ENCODE data around the gene BCOR.

BCOR gene

DNA sequence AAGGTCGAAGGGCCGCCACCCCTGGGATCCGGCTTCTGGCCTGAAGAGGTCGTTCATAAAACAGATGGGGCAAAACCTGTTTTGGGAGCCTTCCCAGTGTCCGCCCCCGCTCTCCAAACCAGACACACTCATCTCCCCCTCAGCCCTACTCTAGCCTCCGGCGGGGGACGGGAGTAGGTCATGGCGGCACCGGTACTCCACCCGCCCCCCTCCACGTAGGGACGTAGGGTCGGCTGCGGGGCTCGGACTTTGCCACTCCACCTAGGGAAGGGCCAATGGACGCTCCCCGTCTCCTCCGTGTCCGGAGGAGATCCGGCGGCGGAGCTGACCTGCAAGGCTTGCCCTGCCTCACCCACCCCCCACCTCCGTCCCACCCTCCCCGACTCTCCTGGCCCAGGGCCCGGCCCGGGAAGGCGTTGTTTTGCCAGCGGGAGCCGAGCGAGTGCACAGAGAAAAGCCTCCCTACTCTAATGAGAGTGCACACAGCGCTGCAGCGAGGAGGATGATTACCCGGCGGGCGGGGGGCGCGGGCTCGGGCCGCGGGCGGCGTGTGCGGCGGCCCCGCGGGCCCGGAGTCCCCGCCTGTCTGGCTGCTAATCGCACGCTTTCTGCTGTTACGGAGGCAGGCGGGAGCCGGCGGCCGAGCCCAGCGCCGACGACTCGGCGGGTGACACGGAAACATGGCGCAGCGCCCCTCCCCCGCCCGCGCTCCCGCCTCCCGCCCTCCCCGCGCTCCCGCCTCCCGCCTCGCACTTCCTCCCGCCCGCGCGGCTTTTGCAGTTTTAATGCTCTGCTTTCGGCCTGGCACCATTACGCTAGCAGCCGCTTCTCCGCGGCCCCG is 8.3 kb upstream of the BCOR start:
- ATAC-seq: peak; percentile 44
- Mint-ChIP-seq H3K27me3 (no peaks in the 10 kb centered on the region), H3K36me3 (no peaks in the 10 kb centered on the region), H3K27ac (peak overlapping the region; percentile 89), H3K9me3 (no peaks in the 10 kb centered on the region), H3K4me1 (peaks cover 11% of the 10 kb centered on the region), H3K4me3 (peak overlapping the region; percentile 84)

DNA sequence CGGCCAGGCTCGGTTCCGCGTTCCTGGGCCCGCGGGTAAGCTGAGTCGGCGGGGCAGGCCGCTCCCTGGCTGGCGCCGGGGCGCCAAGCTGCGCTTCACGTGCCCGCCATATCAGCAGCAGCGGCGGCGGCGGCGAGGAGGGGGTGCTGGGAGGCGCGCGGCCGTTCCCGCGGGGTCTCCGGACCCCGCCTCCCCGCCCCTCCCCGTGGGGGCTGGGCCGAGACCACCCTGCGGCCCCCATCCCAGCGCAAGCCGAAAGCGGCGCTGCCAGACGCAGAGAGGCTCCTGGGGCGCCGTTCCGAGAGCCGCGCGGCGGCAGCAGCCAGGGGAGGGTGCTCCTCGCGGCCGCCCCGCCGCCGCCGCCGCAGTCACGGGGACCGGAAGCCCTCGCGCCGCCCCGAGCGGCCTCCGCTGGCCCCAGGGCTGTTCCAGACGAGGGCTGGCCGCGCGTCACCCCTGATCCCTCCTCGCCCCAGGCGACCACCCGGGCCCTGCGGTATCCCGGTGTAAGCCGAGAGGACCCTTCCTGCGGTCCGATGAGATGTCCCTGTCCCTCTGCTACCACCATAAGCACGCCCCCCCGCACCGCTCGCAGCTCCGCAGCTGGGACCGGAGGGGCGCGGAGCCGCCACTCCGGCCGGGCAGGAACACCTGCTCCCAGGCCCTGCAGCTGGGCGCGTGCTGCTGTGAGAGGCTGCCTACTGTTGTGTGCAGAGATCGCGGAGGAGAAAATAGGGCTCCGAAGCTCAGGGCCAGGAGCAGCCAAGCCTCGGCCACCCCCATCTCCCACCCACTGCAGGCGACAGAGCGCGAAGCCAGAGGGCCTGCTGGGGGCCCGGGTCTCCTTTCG is 7.5 kb upstream of the BCOR start:
- Mint-ChIP-seq H3K27ac (peak overlapping the region; percentile 89), H3K36me3 (no peaks in the 10 kb centered on the region), H3K27me3 (no peaks in the 10 kb centered on the region), H3K9me3 (no peaks in the 10 kb centered on the region), H3K4me3 (peak overlapping the region; percentile 84), H3K4me1 (peaks cover 12% of the 10 kb centered on the region)
- peak; percentile 61 for ATAC-seq

DNA sequence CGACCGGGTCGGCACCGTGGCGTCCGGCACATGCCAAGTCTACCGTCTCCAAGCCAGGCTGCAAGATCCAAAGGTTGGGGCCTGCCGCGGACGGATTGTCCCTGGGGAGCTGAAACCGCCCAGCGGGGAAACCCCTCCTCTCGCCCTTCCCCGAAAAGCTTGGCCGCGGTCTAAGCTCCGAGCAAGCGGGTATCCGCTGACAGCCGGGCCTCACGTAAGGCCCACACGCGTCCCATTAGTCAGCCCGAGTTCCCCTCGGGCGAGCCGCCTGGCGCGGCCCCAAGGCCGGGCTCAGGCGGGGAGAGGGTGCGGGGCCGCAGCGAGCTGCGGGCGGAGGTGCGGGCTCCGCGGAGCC is 6.8 kb upstream of the BCOR start:
- peak overlapping the region; percentile 61 for H3K4me3 Mint-ChIP-seq
- H3K9me3 Mint-ChIP-seq: no peaks in the 10 kb centered on the region
- no peak overlapping the region for H3K27ac Mint-ChIP-seq
- no peaks in the 10 kb centered on the region for H3K27me3 Mint-ChIP-seq
- ATAC-seq: peak; percentile 73
- no peaks in the 10 kb centered on the region for H3K36me3 Mint-ChIP-seq
- peaks cover 18% of the 10 kb centered on the region for H3K4me1 Mint-ChIP-seq

DNA sequence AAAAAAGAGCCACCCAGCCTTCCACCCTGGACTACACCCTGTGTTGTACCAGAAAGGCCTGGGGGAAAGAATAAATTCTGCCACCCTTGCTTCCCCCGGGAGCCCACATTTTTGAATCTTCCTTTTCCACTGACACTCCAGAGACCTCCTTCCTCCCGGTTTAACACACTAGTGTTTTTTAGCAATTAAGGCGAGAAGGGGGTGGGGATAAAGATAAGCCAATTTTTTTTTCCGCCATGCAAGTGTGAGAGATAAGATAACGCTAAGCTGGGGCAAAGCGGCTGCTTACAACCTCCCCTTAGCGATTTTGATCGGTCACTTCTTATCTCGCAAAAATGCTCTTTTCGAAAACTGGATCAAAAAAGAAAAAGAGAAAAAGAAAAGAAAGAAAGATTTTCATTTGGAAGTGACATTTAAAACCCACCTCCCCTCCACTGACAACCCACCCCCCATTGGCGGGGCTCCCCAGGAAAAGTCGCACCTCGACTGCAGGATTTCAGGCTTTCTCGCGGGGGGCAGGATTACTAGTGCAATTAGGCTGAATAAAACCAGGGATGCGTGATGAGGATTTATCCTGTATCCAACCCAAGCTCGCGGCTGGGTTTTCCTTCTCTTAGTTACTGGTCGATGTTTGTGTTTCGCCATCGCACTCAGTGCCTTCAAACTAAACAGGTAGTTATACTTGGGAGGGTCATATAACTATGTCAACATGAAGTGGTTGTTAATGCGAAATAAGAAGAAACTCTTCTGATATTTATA is 6.0 kb upstream of the BCOR start:
- Mint-ChIP-seq H3K4me3 (peak overlapping the region; percentile 61), H3K27ac (no peak overlapping the region), H3K9me3 (no peaks in the 10 kb centered on the region), H3K27me3 (no peaks in the 10 kb centered on the region), H3K4me1 (peaks cover 19% of the 10 kb centered on the region), H3K36me3 (no peaks in the 10 kb centered on the region)
- no peak for ATAC-seq

DNA sequence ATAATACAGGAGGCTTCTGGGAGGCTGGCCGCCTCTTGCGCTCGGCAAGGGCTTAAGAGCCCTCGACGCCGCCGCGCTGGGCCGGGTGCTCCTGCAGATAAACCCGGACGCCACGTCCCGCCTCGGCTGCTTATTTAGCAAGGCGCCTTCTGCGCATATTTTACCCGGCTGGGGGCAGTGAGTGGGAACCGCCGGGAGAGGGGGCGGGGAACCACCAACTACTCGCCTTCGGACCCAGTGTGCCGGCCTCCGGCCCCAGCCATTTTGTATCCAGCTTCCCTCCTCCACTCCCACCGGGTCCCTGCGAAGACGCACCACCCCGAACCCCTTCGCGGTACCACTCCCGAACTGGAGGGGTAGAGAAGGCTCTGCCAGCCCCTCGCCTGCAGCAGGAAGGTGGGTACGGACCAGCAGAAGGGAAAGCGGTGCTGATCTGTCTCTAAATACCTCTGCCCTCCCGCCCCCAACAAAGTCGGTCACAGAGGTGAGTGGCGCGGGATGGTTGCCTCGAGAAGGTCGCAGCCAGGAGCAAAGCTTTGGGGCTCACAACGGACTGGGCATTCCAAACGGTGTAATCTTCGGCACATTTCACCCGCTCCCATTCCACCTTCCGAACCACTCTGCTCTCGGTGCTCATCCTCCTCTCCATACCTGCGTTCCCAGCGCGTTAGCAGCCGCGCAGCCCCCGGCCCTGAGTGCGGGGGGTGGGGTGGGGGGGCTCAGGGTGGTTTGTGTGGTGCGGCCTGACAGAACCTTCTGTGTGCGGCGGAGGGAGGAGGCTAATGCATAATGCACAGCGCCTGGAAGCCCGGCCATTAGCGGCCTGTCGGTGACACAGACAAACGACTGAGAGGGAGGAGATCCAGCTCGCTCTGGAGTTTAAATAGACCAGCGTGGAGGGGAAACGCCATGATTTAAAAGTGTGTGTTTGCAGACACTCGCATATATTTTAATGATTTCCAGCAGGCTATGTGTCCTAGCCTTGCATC is 4.9 kb upstream of the BCOR start:
- H3K36me3 Mint-ChIP-seq: no peaks in the 10 kb centered on the region
- H3K4me1 Mint-ChIP-seq: peaks cover 16% of the 10 kb centered on the region
- H3K4me3 Mint-ChIP-seq: no peak overlapping the region
- no peak for ATAC-seq
- no peak overlapping the region for H3K27ac Mint-ChIP-seq
- no peaks in the 10 kb centered on the region for H3K9me3 Mint-ChIP-seq
- H3K27me3 Mint-ChIP-seq: no peaks in the 10 kb centered on the region

DNA sequence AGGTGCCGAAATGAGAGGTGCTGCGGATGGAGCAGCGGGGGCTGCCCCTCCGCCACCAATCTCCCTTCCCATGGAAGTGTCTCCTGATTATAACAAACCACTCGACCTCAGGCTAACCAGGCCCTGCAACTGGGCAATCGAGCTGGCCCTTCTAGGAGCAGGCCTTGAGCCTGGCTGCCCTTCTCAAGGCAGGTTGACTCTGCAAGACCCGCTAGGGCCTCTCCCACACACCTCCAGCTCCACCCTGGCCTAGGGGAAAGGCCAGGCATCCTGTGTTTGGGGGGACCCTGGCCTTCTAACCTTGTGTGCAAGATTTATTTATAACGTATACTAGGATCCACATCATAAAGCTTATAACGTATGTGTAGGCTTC is 3.7 kb upstream of the BCOR start:
- no peak overlapping the region for H3K4me3 Mint-ChIP-seq
- H3K27ac Mint-ChIP-seq: no peak overlapping the region
- H3K36me3 Mint-ChIP-seq: no peaks in the 10 kb centered on the region
- no peaks in the 10 kb centered on the region for H3K9me3 Mint-ChIP-seq
- no peaks in the 10 kb centered on the region for H3K27me3 Mint-ChIP-seq
- ATAC-seq: no peak
- H3K4me1 Mint-ChIP-seq: peaks cover 8% of the 10 kb centered on the region

DNA sequence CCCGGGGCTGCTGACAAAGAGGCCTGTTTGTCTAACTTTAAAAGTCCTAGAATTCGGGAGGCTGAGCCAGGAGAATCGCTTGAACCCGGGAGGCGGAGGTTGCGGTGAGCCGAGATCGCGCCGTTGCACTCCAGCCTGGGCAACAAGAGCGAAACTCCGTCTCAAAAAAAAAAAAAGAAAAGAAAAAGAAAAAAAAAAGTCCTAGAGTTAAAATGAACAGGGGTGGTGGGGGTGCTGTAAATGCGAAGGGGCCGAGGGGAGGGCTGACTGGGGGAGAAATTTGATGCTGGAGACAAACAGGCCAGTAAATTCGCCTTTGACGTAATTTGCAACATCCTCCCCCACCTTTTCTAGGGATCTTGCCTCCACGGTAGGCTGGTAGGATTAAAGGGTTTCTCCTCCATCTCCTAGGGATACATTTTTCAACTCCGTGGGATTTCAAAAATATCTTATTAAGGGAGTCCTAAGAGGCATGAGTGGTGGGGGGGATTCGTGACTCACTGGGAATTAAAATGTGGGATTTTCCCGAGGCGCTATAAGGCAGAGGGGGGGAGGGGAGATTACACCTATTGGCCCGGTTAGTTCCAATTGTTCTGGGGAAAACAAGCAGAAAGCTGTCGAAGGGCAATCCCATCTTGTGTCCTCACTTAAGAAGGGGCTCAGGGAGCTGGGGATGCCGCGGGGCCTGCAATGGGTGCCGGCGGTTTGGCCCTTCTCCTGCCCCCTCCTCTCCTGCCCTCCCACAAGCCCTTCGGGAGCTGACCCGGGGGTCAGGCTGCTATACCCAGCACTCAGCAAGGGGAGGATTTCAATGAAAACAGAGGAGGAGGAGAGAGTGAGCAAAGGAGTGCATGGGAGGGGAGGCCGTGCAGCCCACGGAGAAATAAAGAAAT is 3.0 kb upstream of the BCOR start:
- Mint-ChIP-seq H3K36me3 (no peaks in the 10 kb centered on the region), H3K9me3 (no peaks in the 10 kb centered on the region), H3K4me1 (peaks cover 8% of the 10 kb centered on the region), H3K4me3 (no peak overlapping the region), H3K27me3 (no peaks in the 10 kb centered on the region), H3K27ac (peak overlapping the region; percentile 92)
- ATAC-seq: no peak

DNA sequence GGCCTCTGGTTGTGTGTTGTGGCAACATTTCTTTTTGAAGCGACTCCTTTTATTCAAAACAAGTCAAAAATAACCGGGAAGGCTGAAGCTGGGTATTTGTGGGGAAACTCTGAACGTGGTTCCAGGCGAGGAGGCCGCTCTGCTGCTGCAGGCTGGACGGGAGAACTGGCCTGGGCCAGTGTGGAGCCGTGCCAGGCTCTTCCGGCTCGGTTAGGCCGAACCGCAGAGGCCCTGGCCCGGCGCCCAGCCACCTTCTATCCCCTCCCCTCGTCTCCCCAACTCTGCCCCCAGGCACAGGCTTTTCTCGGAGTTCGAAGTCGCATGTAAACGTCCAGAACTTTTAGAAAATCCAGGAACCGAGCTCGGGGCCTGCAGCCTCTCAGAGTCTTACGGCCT is 2.4 kb upstream of the BCOR start:
- Mint-ChIP-seq H3K4me1 (peaks cover 11% of the 10 kb centered on the region), H3K36me3 (no peaks in the 10 kb centered on the region), H3K27me3 (no peaks in the 10 kb centered on the region), H3K4me3 (peak overlapping the region; percentile 50), H3K27ac (peak overlapping the region; percentile 92), H3K9me3 (no peaks in the 10 kb centered on the region)
- no peak for ATAC-seq

DNA sequence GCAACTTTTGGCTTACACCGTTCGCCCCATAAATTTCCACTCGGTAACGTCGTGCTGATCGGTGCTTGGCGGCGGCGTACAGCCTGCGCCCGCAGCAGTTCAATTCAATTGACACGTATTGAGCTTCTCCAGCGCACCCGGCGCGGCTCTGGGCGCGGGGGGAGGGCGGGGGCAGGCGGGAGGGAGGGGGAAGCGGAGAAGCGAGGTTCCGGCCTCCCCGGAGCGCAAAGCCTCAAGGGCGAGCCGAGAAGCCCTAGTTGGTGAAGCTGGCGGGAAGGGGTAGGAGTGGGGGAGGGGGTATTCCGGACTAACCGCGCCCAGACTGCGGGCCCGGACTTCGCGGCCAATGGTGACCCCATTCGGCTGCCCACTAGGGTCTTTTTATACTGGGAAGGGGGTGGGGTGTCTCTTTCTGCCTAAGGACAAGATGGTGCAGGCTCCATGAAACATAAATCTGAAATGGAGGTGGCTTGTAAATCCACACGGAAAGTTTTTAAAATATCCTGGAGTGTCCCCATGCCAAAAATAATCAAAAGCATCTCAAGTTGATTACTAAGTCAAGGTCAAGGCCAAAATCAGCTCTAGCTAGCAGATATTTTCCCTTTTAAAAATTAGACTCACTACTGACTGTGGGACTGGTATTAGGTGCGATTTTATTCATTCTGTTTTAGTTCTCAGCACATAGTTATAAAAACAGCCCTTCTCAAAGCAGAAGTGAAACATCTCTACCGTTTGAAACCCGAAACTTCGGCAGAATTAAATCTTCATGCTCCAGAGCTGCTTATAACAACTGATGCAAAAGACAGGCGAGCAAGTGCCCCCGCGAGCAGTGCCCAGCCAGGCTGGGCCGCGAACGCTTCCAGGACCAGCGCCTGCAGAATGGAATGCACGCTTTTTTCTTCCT is 1.5 kb upstream of the BCOR start:
- H3K4me3 Mint-ChIP-seq: peak overlapping the region; percentile 89
- no peaks in the 10 kb centered on the region for H3K27me3 Mint-ChIP-seq
- no peaks in the 10 kb centered on the region for H3K9me3 Mint-ChIP-seq
- peaks cover 17% of the 10 kb centered on the region for H3K4me1 Mint-ChIP-seq
- no peaks in the 10 kb centered on the region for H3K36me3 Mint-ChIP-seq
- peak overlapping the region; percentile 92 for H3K27ac Mint-ChIP-seq
- ATAC-seq: peak; percentile 48

DNA sequence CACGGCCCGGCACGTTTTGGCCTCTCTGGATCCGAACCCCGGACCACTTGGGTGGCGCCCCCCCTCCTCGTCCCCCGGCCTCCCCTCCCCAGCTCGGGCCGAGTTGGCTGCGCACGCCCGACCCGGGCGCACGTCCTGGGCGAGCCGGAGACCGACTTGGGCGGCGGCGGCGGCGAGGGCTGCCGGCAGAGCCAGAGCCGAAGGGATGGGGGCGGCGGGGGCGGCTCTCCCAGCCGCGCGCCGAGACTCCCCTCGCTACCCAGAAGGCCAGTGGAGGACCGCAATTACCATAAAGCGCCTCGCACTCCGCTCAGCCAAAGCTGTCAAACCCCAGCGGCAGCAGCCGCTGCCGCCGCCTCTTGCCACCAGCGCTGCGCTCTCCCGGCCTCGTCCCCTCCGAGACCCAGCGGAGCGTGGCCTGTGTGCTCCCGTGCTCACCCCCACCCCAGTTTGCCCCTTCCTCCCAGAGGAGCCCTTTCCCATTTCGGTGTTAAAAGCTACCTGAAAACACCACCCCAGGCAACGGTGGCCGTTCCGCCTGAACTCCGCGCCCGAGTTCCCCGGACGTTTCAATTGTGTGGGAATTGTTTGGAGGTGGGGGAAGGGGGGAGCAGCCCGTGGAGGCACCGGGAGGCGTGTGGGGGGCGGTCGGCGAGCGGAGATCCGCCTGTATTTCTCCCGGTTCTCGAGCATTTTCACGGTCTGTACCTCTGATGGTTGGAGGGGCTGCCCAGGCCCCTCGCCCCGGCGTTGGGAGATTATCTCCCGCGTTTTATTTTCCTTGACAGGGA is 701 bp upstream of the BCOR start:
- Mint-ChIP-seq H3K27me3 (no peaks in the 10 kb centered on the region), H3K36me3 (no peaks in the 10 kb centered on the region), H3K9me3 (no peaks in the 10 kb centered on the region), H3K4me1 (peaks cover 26% of the 10 kb centered on the region), H3K27ac (peak overlapping the region; percentile 92), H3K4me3 (peak overlapping the region; percentile 89)
- peak; percentile 50 for ATAC-seq

DNA sequence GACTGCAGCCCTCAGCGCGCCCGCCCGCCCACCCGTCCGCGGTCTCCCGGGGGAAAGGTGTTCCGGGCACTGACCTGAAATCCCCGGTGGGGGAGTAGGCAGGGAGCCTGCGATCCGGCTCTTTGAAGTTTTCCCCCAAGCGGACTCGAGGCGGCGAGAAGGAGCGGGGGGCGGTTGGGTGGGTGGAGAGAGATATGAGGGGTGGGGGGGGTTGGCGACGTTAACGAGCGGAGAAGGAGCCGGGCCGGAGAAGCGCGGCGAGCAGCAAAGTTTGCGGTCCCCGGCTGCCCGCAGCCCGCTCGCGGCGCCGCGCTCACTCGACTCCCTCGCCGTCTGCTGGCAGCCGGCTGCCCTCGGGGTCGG is 636 bp downstream of the BCOR start:
- ATAC-seq: no peak
- H3K27me3 Mint-ChIP-seq: no peaks in the 10 kb centered on the region
- peak overlapping the region; percentile 92 for H3K27ac Mint-ChIP-seq
- H3K9me3 Mint-ChIP-seq: no peaks in the 10 kb centered on the region
- peak overlapping the region; percentile 95 for H3K4me3 Mint-ChIP-seq
- peaks cover 5% of the 10 kb centered on the region for H3K36me3 Mint-ChIP-seq
- peaks cover 39% of the 10 kb centered on the region for H3K4me1 Mint-ChIP-seq

DNA sequence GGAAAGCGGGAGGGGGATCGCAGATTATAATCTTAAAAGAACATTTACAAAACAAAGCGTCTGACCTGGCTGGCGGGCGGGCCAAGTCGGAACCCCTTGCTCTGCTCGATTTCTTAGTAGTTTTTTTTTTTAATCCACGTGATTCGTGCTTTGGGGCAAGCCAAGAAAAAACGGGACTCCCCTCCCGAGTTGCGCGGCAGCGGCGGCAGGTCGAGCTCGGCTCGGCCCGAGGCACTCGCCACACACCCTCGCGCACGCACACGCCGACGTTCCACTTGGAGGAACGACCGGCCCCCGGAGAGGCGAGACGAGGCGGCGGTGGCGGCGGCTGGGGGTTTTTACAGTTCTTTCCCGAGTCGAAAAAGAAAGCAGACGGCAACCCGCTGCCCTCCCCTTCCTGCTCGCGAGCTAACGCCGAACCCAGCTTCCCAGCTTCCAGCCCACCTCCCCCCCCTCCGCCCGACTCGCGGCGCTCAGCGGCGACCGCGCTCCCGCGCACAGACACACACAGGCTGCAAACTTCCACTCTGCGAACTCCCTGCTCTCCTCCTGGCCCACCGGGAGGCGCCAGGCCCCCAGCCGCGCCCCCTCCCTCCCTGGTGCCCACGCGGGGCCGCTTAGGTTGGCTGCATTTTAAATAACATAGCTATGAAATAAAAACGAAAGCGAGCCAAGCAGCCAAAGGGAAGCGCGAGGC is 1.2 kb downstream of the BCOR start:
- Mint-ChIP-seq H3K27ac (peak overlapping the region; percentile 92), H3K36me3 (peaks cover 5% of the 10 kb centered on the region), H3K4me3 (peak overlapping the region; percentile 95), H3K9me3 (no peaks in the 10 kb centered on the region), H3K27me3 (no peaks in the 10 kb centered on the region), H3K4me1 (peaks cover 41% of the 10 kb centered on the region)
- ATAC-seq: peak; percentile 37
